Colonic mucosa (tissue), 4 donors: Measurements from ENCODE around the gene EIF1AD. TPM values are rescaled to one million over a fixed set of nuclear protein-coding genes. Genes with fewer than 3 reads are reported as not detected.

Experiments used
- DNase-seq: peaks from one replicate; pipeline ENCODE4 v3.0.0-alpha.2; 2020
- H3K27ac ChIP-seq: fragments of 200-600 bp; one replicate; pipeline ENCODE4 v1.8.0; 2021
- H3K27me3 ChIP-seq: fragments of 200-600 bp; one replicate; pipeline ENCODE4 v1.8.0; 2021
- H3K36me3 ChIP-seq: fragments of 200-600 bp; one replicate; pipeline ENCODE4 v1.8.0; 2021
- H3K4me1 ChIP-seq: fragments of 200-600 bp; one replicate; pipeline ENCODE4 v1.8.0; 2021; ENCODE audit warnings: mild to moderate bottlenecking
- H3K4me3 ChIP-seq: fragments of 200-600 bp; one replicate; pipeline ENCODE4 v1.8.0; 2021
- H3K9ac ChIP-seq, 2 donors: one replicate each; pipeline ENCODE4 v1.7.0; 2013; ENCODE audit warnings: control low read depth in 2 of 2, low read depth in 2 of 2, low read length in 2 of 2
- H3K9me3 ChIP-seq: fragments of 200-600 bp; one replicate; pipeline ENCODE4 v1.8.0; 2021
- intact Hi-C: fragments of 100-400 bp; cut with DNase I; formaldehyde crosslinking; loops from one replicate; pipeline ENCODE4 v1.14.1; 2022
- total RNA-seq, 2 donors: library from RNA; stranded (reverse); fragmentation: NEBNext Ultra II Directional in 1 of 2; extraction: Animal tissue kit (Norgen Biotek cat#: 25700) in 1 of 2; gene quantifications; one replicate each; pipeline ENCODE4 v1.2.1, GENCODE V29; 2021
- TF ChIP-seq, protein P1 (sequence below): fragments of 200-600 bp; IDR thresholded peaks from one replicate; pipeline ENCODE4 v1.8.0; 2022; ENCODE audit warnings: antibody characterized with exemption, mild to moderate bottlenecking
- donor health status: healthy.
- donor health status: DM: no; HTN: no; CAD: no.
- donor health status: DM: no; HTN: no; CAD: no.

The EIF1AD gene
- total RNA-seq, 2 donors from 2014 or later, result 27.8 to 32.8 TPM

DNA sequence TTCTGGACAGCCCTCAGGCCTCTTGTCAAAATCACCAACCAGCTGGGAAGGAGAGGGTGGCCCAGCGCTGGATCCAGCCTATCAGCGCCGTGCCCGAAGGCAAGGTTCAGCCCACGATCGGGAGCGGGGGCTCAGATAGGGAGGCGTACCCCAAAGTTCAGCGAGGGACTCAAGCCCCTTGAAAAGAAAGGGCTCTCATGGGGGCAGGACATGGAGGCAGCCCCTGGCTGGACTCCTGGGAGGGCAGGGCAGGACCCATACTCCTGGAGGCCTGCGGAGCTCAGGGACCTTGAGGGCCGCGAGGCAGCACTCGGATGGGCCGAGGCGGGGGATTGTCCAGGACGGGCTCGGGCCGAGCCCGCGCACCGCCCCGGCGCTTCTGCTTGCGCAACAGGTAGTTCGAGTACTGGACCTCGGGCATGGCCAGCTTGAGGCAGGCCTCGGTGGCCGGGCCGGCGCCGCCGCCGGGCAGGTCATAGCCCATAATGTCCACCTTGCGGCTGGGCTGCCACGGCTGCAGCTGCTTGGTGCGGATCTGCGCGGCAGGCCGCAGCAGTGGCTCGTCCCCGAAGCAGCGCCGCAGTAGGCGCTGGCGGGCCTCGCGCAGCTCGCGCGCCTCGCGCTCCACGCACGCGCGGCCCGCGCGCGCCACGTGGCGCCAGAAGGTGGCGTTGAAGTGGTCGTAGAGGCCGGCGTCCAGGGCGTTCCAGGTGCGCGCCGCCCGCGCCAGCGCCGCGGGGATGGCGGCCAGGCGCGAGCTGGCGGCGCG, 40.5 kb upstream of the EIF1AD start:
- H3K4me1 ChIP-seq, result no peaks in the 10 kb centered on the region
- no peak overlapping the region for H3K4me3 ChIP-seq
- TF ChIP-seq, protein P1, sequence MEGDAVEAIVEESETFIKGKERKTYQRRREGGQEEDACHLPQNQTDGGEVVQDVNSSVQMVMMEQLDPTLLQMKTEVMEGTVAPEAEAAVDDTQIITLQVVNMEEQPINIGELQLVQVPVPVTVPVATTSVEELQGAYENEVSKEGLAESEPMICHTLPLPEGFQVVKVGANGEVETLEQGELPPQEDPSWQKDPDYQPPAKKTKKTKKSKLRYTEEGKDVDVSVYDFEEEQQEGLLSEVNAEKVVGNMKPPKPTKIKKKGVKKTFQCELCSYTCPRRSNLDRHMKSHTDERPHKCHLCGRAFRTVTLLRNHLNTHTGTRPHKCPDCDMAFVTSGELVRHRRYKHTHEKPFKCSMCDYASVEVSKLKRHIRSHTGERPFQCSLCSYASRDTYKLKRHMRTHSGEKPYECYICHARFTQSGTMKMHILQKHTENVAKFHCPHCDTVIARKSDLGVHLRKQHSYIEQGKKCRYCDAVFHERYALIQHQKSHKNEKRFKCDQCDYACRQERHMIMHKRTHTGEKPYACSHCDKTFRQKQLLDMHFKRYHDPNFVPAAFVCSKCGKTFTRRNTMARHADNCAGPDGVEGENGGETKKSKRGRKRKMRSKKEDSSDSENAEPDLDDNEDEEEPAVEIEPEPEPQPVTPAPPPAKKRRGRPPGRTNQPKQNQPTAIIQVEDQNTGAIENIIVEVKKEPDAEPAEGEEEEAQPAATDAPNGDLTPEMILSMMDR, result no peak
- H3K9me3 ChIP-seq, result no peaks in the 10 kb centered on the region
- no peaks in the 10 kb centered on the region for H3K36me3 ChIP-seq
- intact Hi-C loops, result no loop called here
- DNase-seq, result no peak
- no peak overlapping the region for H3K27ac ChIP-seq
- H3K27me3 ChIP-seq, result no peaks in the 10 kb centered on the region
- no peak overlapping the region for H3K9ac ChIP-seq

DNA sequence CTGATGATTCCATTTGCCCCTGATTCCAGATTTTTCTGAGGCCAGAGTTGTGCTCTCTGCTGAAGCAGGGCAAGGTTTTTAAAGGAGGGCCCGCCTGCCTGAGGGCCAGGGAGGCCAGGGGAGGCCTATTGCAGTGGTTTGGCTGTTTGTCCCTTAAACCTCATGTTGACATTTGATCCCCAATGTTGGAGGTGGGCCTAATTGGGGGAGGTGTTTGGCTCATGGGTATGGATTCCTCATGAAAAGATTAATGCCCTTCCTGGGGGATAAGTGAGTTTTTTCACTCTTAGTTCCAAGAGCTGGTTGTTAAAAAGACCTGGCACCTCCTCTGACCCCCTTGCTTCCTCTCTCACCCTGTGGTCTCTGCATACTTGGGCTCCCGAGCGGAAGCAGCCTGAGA, 37.8 kb upstream of the EIF1AD start:
- no peaks in the 10 kb centered on the region for H3K9me3 ChIP-seq
- intact Hi-C loops, result no loop called here
- no peaks in the 10 kb centered on the region for H3K36me3 ChIP-seq
- H3K27me3 ChIP-seq, result no peaks in the 10 kb centered on the region
- TF ChIP-seq, protein P1, result no peak
- H3K9ac ChIP-seq, result no peak overlapping the region
- no peak overlapping the region for H3K4me3 ChIP-seq
- H3K4me1 ChIP-seq, result no peaks in the 10 kb centered on the region
- no peak for DNase-seq
- H3K27ac ChIP-seq, result no peak overlapping the region

DNA sequence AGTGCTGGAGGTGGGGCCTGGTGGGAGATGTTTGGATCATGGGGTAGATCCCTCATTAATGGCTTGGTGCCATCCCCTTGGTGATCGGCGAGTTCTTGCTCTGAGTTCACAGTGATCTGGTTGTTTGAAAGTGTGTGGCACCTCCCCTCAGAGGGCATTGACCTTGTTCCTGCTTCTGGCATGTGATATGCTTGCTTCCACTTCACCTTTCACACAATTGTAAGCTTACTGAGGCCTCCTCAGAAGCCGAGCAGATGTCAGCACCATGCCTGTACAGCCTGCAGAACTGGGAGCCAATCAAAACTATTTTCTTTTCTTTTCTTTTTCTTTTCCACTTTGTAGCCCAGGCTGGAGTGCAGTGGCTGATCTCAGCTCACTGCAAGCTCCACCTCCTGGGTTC, 35.4 kb upstream of the EIF1AD start:
- no peak overlapping the region for H3K9ac ChIP-seq
- no peak for DNase-seq
- intact Hi-C loops, result no loop called here

DNA sequence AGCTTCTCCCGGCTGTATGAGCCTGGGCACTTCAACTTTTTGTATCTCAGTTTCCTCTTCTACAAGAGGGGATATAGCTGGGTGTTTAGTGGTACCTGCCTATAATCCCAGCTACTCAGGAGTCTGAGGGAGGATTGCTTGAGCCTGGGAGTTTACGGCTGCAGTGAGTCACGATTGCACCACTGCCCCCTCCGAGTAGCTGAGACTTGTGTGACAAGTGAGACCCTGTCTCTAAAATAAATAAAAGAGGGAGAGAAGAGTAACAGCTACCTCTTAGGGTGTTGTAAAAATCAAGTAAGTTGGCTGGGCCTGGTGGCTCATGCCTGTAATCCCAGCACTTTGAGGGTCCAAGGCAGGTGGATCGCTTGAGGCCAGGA, 34.4 kb upstream of the EIF1AD start:
- no peaks in the 10 kb centered on the region for H3K27me3 ChIP-seq
- intact Hi-C loops, result no loop called here
- no peak overlapping the region for H3K27ac ChIP-seq
- no peaks in the 10 kb centered on the region for H3K9me3 ChIP-seq
- no peaks in the 10 kb centered on the region for H3K4me1 ChIP-seq
- DNase-seq, result no peak
- no peak overlapping the region for H3K9ac ChIP-seq
- TF ChIP-seq, protein P1, result no peak
- H3K36me3 ChIP-seq, result no peaks in the 10 kb centered on the region
- H3K4me3 ChIP-seq, result no peak overlapping the region

More for the DNA sequence above, 35.4 kb upstream of the EIF1AD start:
- TF ChIP-seq, protein P1, result no peak
- no peaks in the 10 kb centered on the region for H3K9me3 ChIP-seq
- H3K27me3 ChIP-seq, result no peaks in the 10 kb centered on the region
- no peak overlapping the region for H3K27ac ChIP-seq
- H3K36me3 ChIP-seq, result no peaks in the 10 kb centered on the region
- H3K4me1 ChIP-seq, result no peaks in the 10 kb centered on the region
- H3K4me3 ChIP-seq, result no peak overlapping the region

DNA sequence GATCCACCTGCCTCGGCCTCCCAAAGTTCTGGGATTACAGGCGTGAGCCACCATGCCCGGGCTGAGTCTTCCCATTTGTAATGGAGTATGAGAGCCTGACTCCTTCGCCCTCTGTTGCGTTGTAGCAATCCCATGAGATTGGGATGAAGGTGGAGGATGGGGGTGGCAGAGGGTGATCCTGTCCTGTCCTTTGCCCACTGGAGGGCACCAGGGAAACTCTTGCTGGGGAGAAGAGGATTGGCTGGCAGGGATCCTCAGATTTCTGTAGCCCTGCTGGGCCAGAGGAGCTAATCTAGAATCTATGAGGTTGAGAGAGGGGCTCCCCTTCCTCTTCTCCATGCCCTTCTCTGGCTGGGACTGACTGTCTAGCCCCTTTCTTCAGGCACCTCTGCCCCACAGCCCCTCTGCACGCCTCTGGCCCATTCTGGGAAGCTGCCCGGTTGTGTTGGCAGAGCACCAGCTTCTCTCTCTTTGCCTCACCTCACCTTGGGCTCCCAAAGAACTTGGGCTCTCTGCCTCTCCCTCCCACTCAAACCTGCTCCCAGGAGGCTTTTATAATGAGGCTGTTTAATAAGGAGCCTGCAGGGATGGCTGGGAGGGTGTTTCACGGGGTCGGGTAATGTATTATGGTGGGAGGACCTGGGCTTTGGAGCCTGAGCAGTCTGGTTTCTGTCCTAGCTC, 33.8 kb upstream of the EIF1AD start:
- no peaks in the 10 kb centered on the region for H3K36me3 ChIP-seq
- H3K9me3 ChIP-seq, result no peaks in the 10 kb centered on the region
- TF ChIP-seq, protein P1, result no peak
- no peaks in the 10 kb centered on the region for H3K4me1 ChIP-seq
- no peak for DNase-seq
- H3K9ac ChIP-seq, result no peak overlapping the region
- intact Hi-C loops, result no loop called here
- H3K27me3 ChIP-seq, result no peaks in the 10 kb centered on the region
- H3K27ac ChIP-seq, result no peak overlapping the region
- no peak overlapping the region for H3K4me3 ChIP-seq
